Measurements from ENCODE around the gene DISC1. TPM values are rescaled to one million over a fixed set of nuclear protein-coding genes. Genes with fewer than 3 reads are reported as not detected.

The DISC1 gene
- total RNA-seq, 4 donors from 2014 or later = 3.3 to 11.4 (median 4.2) TPM

- TF ChIP-seq CTCF (IDR thresholded peaks at IDR 0.05) = no peak
- no peak for TF ChIP-seq POLR2A (IDR thresholded peaks at IDR 0.05)
- H3K27me3 ChIP-seq = no peaks in the 10 kb centered on the region
- H3K4me1 ChIP-seq = no peaks in the 10 kb centered on the region
Measured at GRCh38 chr1:231801042-231801585, 174.5 kb downstream of the DISC1 start.

GRCh38 chr1:231803353-231803752 lies 176.8 kb downstream of the DISC1 start:
- Histone ChIP-seq H3K27ac (no peak overlapping the region), H3K4me3 (no peak overlapping the region), H3K36me3 (no peaks in the 10 kb centered on the region), H3K9me3 (no peaks in the 10 kb centered on the region), H3K27me3 (no peaks in the 10 kb centered on the region), H3K4me1 (peaks cover 0 to 9% (median 0%) of the 10 kb centered on the region in 3 donors)
- no peak for DNase-seq
- no peak for TF ChIP-seq CTCF (IDR thresholded peaks at IDR 0.05)
- TF ChIP-seq POLR2A (IDR thresholded peaks at IDR 0.05) = no peak
- WGBS, 2 donors = 84 to 86% methylated on average over 7 of the region's 8 CpGs
- intact Hi-C loops (cut with DNase I) = no loop called here

More at GRCh38 chr1:231801042-231801585, 174.5 kb downstream of the DISC1 start:
- Histone ChIP-seq H3K4me3 (no peak overlapping the region), H3K36me3 (no peaks in the 10 kb centered on the region), H3K27ac (no peak overlapping the region), H3K9me3 (no peaks in the 10 kb centered on the region)
- 92 to 94% methylated on average over 6 of the region's 6 CpGs for WGBS, 2 donors
- DNase-seq = no peak
- intact Hi-C loops (cut with DNase I) = no loop called here

- Histone ChIP-seq H3K9me3 (no peaks in the 10 kb centered on the region), H3K4me3 (no peak overlapping the region), H3K4me1 (peaks cover 5 to 13% (median 6%) of the 10 kb centered on the region in 3 donors), H3K27ac (no peak overlapping the region), H3K36me3 (no peaks in the 10 kb centered on the region), H3K27me3 (no peaks in the 10 kb centered on the region)
- TF ChIP-seq POLR2A (IDR thresholded peaks at IDR 0.05) (no peak), CTCF (IDR thresholded peaks at IDR 0.05) (peak in 5 of 6 experiments; percentile 28 to 83 (median 51))
- no peak for DNase-seq
- WGBS, 2 donors = 70 to 77% methylated on average over 11 of the region's 21 CpGs
- intact Hi-C loops (cut with DNase I) = no loop called here
Measured at GRCh38 chr1:231806623-231807495, 180.3 kb downstream of the DISC1 start.

- peaks cover 5 to 13% (median 6%) of the 10 kb centered on the region in 3 donors for H3K4me1 ChIP-seq
- H3K4me3 ChIP-seq = no peak overlapping the region
- H3K9me3 ChIP-seq = no peaks in the 10 kb centered on the region
- intact Hi-C loops (cut with DNase I) = no loop called here
- no peak overlapping the region for H3K27ac ChIP-seq
- no peaks in the 10 kb centered on the region for H3K36me3 ChIP-seq
- DNase-seq = no peak
- TF ChIP-seq POLR2A (IDR thresholded peaks at IDR 0.05) (no peak), CTCF (IDR thresholded peaks at IDR 0.05) (no peak)
- WGBS, 2 donors = 32 to 33% methylated on average over 2 of the region's 2 CpGs
- H3K27me3 ChIP-seq = no peaks in the 10 kb centered on the region
Measured at GRCh38 chr1:231807541-231807940, 181.0 kb downstream of the DISC1 start.

GRCh38 chr1:231808116-231808515 lies 181.5 kb downstream of the DISC1 start:
- no peak for TF ChIP-seq POLR2A (IDR thresholded peaks at IDR 0.05)
- no peak for TF ChIP-seq CTCF (IDR thresholded peaks at IDR 0.05)
- 75 to 89% methylated on average over 1 to 3 of the region's 3 CpGs for WGBS, 2 donors
- intact Hi-C loops (cut with DNase I) = no loop called here
- Histone ChIP-seq H3K36me3 (no peaks in the 10 kb centered on the region), H3K4me1 (peaks cover 5 to 13% (median 6%) of the 10 kb centered on the region in 3 donors), H3K27me3 (no peaks in the 10 kb centered on the region), H3K27ac (no peak overlapping the region), H3K4me3 (no peak overlapping the region), H3K9me3 (no peaks in the 10 kb centered on the region)
- no peak for DNase-seq
